Measurements from ENCODE around the gene CCNQ.

- no peak for TF ChIP-seq EZH2 (IDR thresholded peaks at IDR 0.05; ENCODE audit: borderline replicate concordance, low read depth, low read length, severe bottlenecking)
- TF ChIP-seq CTCF (IDR thresholded peaks at IDR 0.05; ENCODE audit: borderline replicate concordance, extremely low read depth, low read length, poor library complexity, severe bottlenecking), result no peak
These were observed 22.6 kb downstream of the CCNQ start for GRCh38 chrX:153576239-153576870.
